Measurements from ENCODE around the gene CSK.

GRCh38 chr15:74808840-74809229 lies 27.0 kb downstream of the CSK start:
- TF ChIP-seq, protein P1, sequence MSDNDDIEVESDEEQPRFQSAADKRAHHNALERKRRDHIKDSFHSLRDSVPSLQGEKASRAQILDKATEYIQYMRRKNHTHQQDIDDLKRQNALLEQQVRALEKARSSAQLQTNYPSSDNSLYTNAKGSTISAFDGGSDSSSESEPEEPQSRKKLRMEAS (IDR thresholded peaks at IDR 0.05), result no peak
- TF ChIP-seq, protein P2, sequence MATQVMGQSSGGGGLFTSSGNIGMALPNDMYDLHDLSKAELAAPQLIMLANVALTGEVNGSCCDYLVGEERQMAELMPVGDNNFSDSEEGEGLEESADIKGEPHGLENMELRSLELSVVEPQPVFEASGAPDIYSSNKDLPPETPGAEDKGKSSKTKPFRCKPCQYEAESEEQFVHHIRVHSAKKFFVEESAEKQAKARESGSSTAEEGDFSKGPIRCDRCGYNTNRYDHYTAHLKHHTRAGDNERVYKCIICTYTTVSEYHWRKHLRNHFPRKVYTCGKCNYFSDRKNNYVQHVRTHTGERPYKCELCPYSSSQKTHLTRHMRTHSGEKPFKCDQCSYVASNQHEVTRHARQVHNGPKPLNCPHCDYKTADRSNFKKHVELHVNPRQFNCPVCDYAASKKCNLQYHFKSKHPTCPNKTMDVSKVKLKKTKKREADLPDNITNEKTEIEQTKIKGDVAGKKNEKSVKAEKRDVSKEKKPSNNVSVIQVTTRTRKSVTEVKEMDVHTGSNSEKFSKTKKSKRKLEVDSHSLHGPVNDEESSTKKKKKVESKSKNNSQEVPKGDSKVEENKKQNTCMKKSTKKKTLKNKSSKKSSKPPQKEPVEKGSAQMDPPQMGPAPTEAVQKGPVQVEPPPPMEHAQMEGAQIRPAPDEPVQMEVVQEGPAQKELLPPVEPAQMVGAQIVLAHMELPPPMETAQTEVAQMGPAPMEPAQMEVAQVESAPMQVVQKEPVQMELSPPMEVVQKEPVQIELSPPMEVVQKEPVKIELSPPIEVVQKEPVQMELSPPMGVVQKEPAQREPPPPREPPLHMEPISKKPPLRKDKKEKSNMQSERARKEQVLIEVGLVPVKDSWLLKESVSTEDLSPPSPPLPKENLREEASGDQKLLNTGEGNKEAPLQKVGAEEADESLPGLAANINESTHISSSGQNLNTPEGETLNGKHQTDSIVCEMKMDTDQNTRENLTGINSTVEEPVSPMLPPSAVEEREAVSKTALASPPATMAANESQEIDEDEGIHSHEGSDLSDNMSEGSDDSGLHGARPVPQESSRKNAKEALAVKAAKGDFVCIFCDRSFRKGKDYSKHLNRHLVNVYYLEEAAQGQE (IDR thresholded peaks at IDR 0.05; ENCODE audit: low read depth), result no peak
- no peak for TF ChIP-seq TEAD4 (IDR thresholded peaks at IDR 0.05)
- no peak for TF ChIP-seq FOXM1 (IDR thresholded peaks at IDR 0.05; ENCODE audit: borderline replicate concordance, low read depth)
